Measurements from ENCODE around the gene MARK3. TPM values are rescaled to one million over a fixed set of nuclear protein-coding genes. Genes with fewer than 3 reads are reported as not detected.

MARK3 gene
- total RNA-seq, 1 experiment from 2014 or later: 189 TPM

- intact Hi-C loops (cut with micrococcal nuclease; ENCODE audit: unreplicated experiment): loop anchor here (1.0 kb wide), 1 partner anchor 12 kb away; no protein-coding TSS in a partner anchor
- BruUV-seq (replicated peaks): TSS peak; percentile 74
- CTCF ChIA-PET: interaction anchor here (0.7 to 1.9 kb wide), 4 partner anchors 10 to 194 kb away, joined by 3 to 10 read pairs (median 4); no protein-coding TSS in a partner anchor
Observed at GRCh38 chr14:103528587-103529382, 143.6 kb downstream of the MARK3 start, which contains the start of gene TRMT61A. TRMT61A (plus strand) TSS chr14:103529196; CDS start chr14:103529979, 783 bp downstream.

GRCh38 chr14:103529383-103530365 is 144.5 kb downstream of the MARK3 start:
- H3K4me2 ChIP-seq: peak overlapping the region; percentile 95
- peak overlapping the region; percentile 79 for H3K4me3 ChIP-seq
- H3F3A ChIP-seq (ENCODE audit: insufficient read depth, low read depth): peaks cover 29% of the 10 kb centered on the region; the same call in 1 of the 2 replicates
- peaks cover 44% of the 10 kb centered on the region for H3K79me2 ChIP-seq (ENCODE audit: low read depth)
- peaks cover 23% of the 10 kb centered on the region for H3K4me1 ChIP-seq (replicated peaks; ENCODE audit: insufficient read depth)
- BruUV-seq (replicated peaks): TSS peak; percentile 62
- no peaks in the 10 kb centered on the region for H3K9me3 ChIP-seq (ENCODE audit: insufficient read depth, low read depth)
- intact Hi-C loops (cut with micrococcal nuclease; ENCODE audit: unreplicated experiment): loop anchor here (1.0 kb wide), 1 partner anchor 11 kb away; no protein-coding TSS in a partner anchor
- no peak for TF ChIP-seq CTCF (conservative IDR thresholded peaks at IDR 0.05)
- no peak for TF ChIP-seq EZH2 (IDR thresholded peaks at IDR 0.05; ENCODE audit: low read depth)
- peaks cover 34% of the 10 kb centered on the region for H4K20me1 ChIP-seq (ENCODE audit: insufficient read depth)
- no peaks in the 10 kb centered on the region for H3K27me3 ChIP-seq (ENCODE audit: insufficient read depth, low read depth)
- ChIA-PET POLR2A (ENCODE audit: unreplicated experiment) (interaction anchor here (0.5 to 1.2 kb wide), 3 partner anchors 10 to 224 kb away, joined by 3 to 10 read pairs (median 5); no protein-coding TSS in a partner anchor), CTCF (interaction anchor here (0.6 to 1.9 kb wide), 4 partner anchors 12 to 194 kb away, joined by 4 to 10 read pairs (median 4); no protein-coding TSS in a partner anchor)
- peaks cover 18% of the 10 kb centered on the region; the same call in 1 of the 2 replicates for H3K36me3 ChIP-seq (ENCODE audit: low read depth)
- H3K27ac ChIP-seq: peak overlapping the region; percentile 6; the same call in 1 of the 2 replicates
- H3K9me2 ChIP-seq (ENCODE audit: insufficient read depth): no peaks in the 10 kb centered on the region
- H2AFZ ChIP-seq: peak overlapping the region; percentile 85
- DNase-seq: no peak

More at GRCh38 chr14:103528587-103529382, 143.6 kb downstream of the MARK3 start, which contains the start of gene TRMT61A:
- Histone ChIP-seq H3K4me2 (peak within 1 kb of the TSS; percentile 97), H3K4me3 (peak within 1 kb of the TSS; percentile 79), H3K79me2 (ENCODE audit: low read depth) (peaks cover 44% of the 10 kb centered on the region), H3K9me3 (ENCODE audit: insufficient read depth, low read depth) (no peaks in the 10 kb centered on the region), H3K27me3 (ENCODE audit: insufficient read depth, low read depth) (no peaks in the 10 kb centered on the region), H3K4me1 (replicated peaks; ENCODE audit: insufficient read depth) (peaks cover 23% of the 10 kb centered on the region), H3K27ac (peak within 1 kb of the TSS; percentile 23), H3F3A (ENCODE audit: insufficient read depth, low read depth) (peaks cover 38% of the 10 kb centered on the region), H2AFZ (peak within 1 kb of the TSS; percentile 87), H4K20me1 (ENCODE audit: insufficient read depth) (peaks cover 32% of the 10 kb centered on the region), H3K36me3 (ENCODE audit: low read depth) (peaks cover 18% of the 10 kb centered on the region; the same call in 1 of the 2 replicates), H3K9me2 (ENCODE audit: insufficient read depth) (no peaks in the 10 kb centered on the region)
- POLR2A ChIA-PET (ENCODE audit: unreplicated experiment): interaction anchor here (0.5 to 1.2 kb wide), 6 partner anchors 11 to 1136 kb away, joined by 3 to 10 read pairs (median 5); no protein-coding TSS in a partner anchor
- peak; percentile 89 to 93 for DNase-seq
- TF ChIP-seq CTCF (conservative IDR thresholded peaks at IDR 0.05) (no peak), EZH2 (IDR thresholded peaks at IDR 0.05; ENCODE audit: low read depth) (no peak)

Measured in PC-9 (cell line).